Activated CD4-positive, alpha-beta memory T cell treated with anti-CD3 and anti-CD28 coated beads for 36 hours (primary cell): Measurements from ENCODE around the gene SERPINB10. TPM values are rescaled to one million over a fixed set of nuclear protein-coding genes. Genes with fewer than 3 reads are reported as not detected.

Experiments used
- CTCF ChIA-PET: fragments of 350-600 bp; sonication (Branson Sonifier 250); formaldehyde crosslinking; loops from one replicate; lab custom pipeline; 2021; ENCODE audit warnings: antibody characterized with exemption, inconsistent platforms; lab: Charles Lee
- POLR2A ChIA-PET: fragments of 350-600 bp; sonication (Branson Sonifier 250); formaldehyde crosslinking; loops from one replicate; lab custom pipeline; 2021; ENCODE audit warnings: antibody characterized with exemption; lab: Charles Lee
- DNase-seq: peaks from one replicate; pipeline ENCODE4 v3.0.0-alpha.2; 2020
- H3K27ac Mint-ChIP-seq: one replicate; pipeline ENCODE4 v1.8.0; 2021; ENCODE audit warnings: mixed read lengths
- H3K27me3 Mint-ChIP-seq: one replicate; pipeline ENCODE4 v1.8.0; 2021; ENCODE audit warnings: mixed read lengths
- H3K36me3 Mint-ChIP-seq: one replicate; pipeline ENCODE4 v1.8.0; 2021; ENCODE audit warnings: mixed read lengths
- H3K4me1 Mint-ChIP-seq: one replicate; pipeline ENCODE4 v1.8.0; 2021; ENCODE audit warnings: low read depth, mixed read lengths
- H3K4me3 Mint-ChIP-seq: one replicate; pipeline ENCODE4 v1.8.0; 2021; ENCODE audit warnings: mild to moderate bottlenecking, mixed read lengths
- H3K9me3 Mint-ChIP-seq: one replicate; pipeline ENCODE4 v1.8.0; 2021; ENCODE audit warnings: mixed read lengths
- intact Hi-C: fragments of 100-400 bp; cut with micrococcal nuclease; formaldehyde crosslinking; loops from one replicate; pipeline ENCODE4 v1.15.1; 2023
- total RNA-seq, 2 experiments: library from RNA; stranded (reverse); gene quantifications; one replicate each; pipeline ENCODE4 v1.2.3, GENCODE V29; 2021

Gene SERPINB10
- total RNA-seq, 2 experiments from 2014 or later, result not detected

- Mint-ChIP-seq H3K27me3 (peaks cover 11% of the 10 kb centered on the region), H3K4me1 (no peaks in the 10 kb centered on the region), H3K27ac (no peak overlapping the region), H3K36me3 (no peaks in the 10 kb centered on the region), H3K9me3 (no peaks in the 10 kb centered on the region), H3K4me3 (no peak overlapping the region)
- DNase-seq, result no peak
- ChIA-PET POLR2A (no interaction called here), CTCF (no interaction called here)
- intact Hi-C loops, result no loop called here
Measured at GRCh38 chr18:63895190-63895589, 12.6 kb upstream of the SERPINB10 start.

- POLR2A ChIA-PET, result no interaction called here
- Mint-ChIP-seq H3K4me1 (no peaks in the 10 kb centered on the region), H3K27me3 (peaks cover 8% of the 10 kb centered on the region), H3K9me3 (no peaks in the 10 kb centered on the region), H3K27ac (no peak overlapping the region), H3K36me3 (no peaks in the 10 kb centered on the region), H3K4me3 (no peak overlapping the region)
- CTCF ChIA-PET, result no interaction called here
- no peak for DNase-seq
- intact Hi-C loops, result no loop called here
Measured at GRCh38 chr18:63897072-63897471, 10.7 kb upstream of the SERPINB10 start.

GRCh38 chr18:63899206-63899605, 8.6 kb upstream of the SERPINB10 start:
- Mint-ChIP-seq H3K27me3 (peaks cover 7% of the 10 kb centered on the region), H3K27ac (no peak overlapping the region), H3K4me1 (no peaks in the 10 kb centered on the region), H3K36me3 (no peaks in the 10 kb centered on the region), H3K4me3 (no peak overlapping the region), H3K9me3 (no peaks in the 10 kb centered on the region)
- DNase-seq, result no peak
- ChIA-PET CTCF (no interaction called here), POLR2A (no interaction called here)
- intact Hi-C loops, result no loop called here

GRCh38 chr18:63903851-63904570, 3.7 kb upstream of the SERPINB10 start:
- intact Hi-C loops, result no loop called here
- CTCF ChIA-PET, result interaction anchor here (1.6 kb wide), 1 partner anchor 57 kb away, joined by 3 read pairs; no protein-coding TSS in a partner anchor
- POLR2A ChIA-PET, result no interaction called here
- no peak for DNase-seq
- H3K4me3 Mint-ChIP-seq, result no peak overlapping the region
- peaks cover 6% of the 10 kb centered on the region for H3K27me3 Mint-ChIP-seq
- no peaks in the 10 kb centered on the region for H3K4me1 Mint-ChIP-seq
- no peaks in the 10 kb centered on the region for H3K36me3 Mint-ChIP-seq
- no peaks in the 10 kb centered on the region for H3K9me3 Mint-ChIP-seq
- H3K27ac Mint-ChIP-seq, result no peak overlapping the region

- Mint-ChIP-seq H3K9me3 (no peaks in the 10 kb centered on the region), H3K4me1 (peaks cover under 1% of the 10 kb centered on the region), H3K27me3 (peaks cover 6% of the 10 kb centered on the region), H3K36me3 (no peaks in the 10 kb centered on the region), H3K4me3 (no peak overlapping the region), H3K27ac (no peak overlapping the region)
- POLR2A ChIA-PET, result no interaction called here
- intact Hi-C loops, result no loop called here
- CTCF ChIA-PET, result interaction anchor here (1.6 kb wide), 1 partner anchor 57 kb away, joined by 3 read pairs; no protein-coding TSS in a partner anchor
- DNase-seq, result no peak
Measured at GRCh38 chr18:63904694-63905093, 3.1 kb upstream of the SERPINB10 start.

GRCh38 chr18:63905361-63905760, 2.4 kb upstream of the SERPINB10 start:
- ChIA-PET CTCF (no interaction called here), POLR2A (no interaction called here)
- no peak overlapping the region for H3K27ac Mint-ChIP-seq
- H3K9me3 Mint-ChIP-seq, result no peaks in the 10 kb centered on the region
- peaks cover 6% of the 10 kb centered on the region for H3K27me3 Mint-ChIP-seq
- H3K4me1 Mint-ChIP-seq, result peaks cover 2% of the 10 kb centered on the region
- no peaks in the 10 kb centered on the region for H3K36me3 Mint-ChIP-seq
- DNase-seq, result no peak
- no peak overlapping the region for H3K4me3 Mint-ChIP-seq
- intact Hi-C loops, result no loop called here

- ChIA-PET POLR2A (no interaction called here), CTCF (no interaction called here)
- DNase-seq, result no peak
- H3K4me3 Mint-ChIP-seq, result no peak overlapping the region
- H3K4me1 Mint-ChIP-seq, result peaks cover 2% of the 10 kb centered on the region
- intact Hi-C loops, result no loop called here
- peaks cover 6% of the 10 kb centered on the region for H3K27me3 Mint-ChIP-seq
- H3K9me3 Mint-ChIP-seq, result no peaks in the 10 kb centered on the region
- H3K27ac Mint-ChIP-seq, result no peak overlapping the region
- no peaks in the 10 kb centered on the region for H3K36me3 Mint-ChIP-seq
Measured at GRCh38 chr18:63906056-63906455, 1.7 kb upstream of the SERPINB10 start.

- Mint-ChIP-seq H3K27me3 (peaks cover 23% of the 10 kb centered on the region), H3K4me1 (peaks cover 2% of the 10 kb centered on the region), H3K9me3 (no peaks in the 10 kb centered on the region), H3K36me3 (no peaks in the 10 kb centered on the region), H3K27ac (no peak overlapping the region), H3K4me3 (no peak overlapping the region)
- intact Hi-C loops, result no loop called here
- DNase-seq, result no peak
- POLR2A ChIA-PET, result no interaction called here
- CTCF ChIA-PET, result interaction anchor here (0.8 to 1.4 kb wide), 2 partner anchors 28 to 55 kb away, joined by 4 read pairs; no protein-coding TSS in a partner anchor
Measured at GRCh38 chr18:63908858-63909257, 1.1 kb downstream of the SERPINB10 start.

- peaks cover 27% of the 10 kb centered on the region for H3K27me3 Mint-ChIP-seq
- no peak overlapping the region for H3K4me3 Mint-ChIP-seq
- intact Hi-C loops, result no loop called here
- POLR2A ChIA-PET, result no interaction called here
- peaks cover 2% of the 10 kb centered on the region for H3K4me1 Mint-ChIP-seq
- H3K9me3 Mint-ChIP-seq, result no peaks in the 10 kb centered on the region
- H3K36me3 Mint-ChIP-seq, result no peaks in the 10 kb centered on the region
- no peak overlapping the region for H3K27ac Mint-ChIP-seq
- DNase-seq, result no peak
- CTCF ChIA-PET, result no interaction called here
Measured at GRCh38 chr18:63909870-63910269, 2.1 kb downstream of the SERPINB10 start.

GRCh38 chr18:63917817-63918216, 10.1 kb downstream of the SERPINB10 start:
- ChIA-PET CTCF (no interaction called here), POLR2A (no interaction called here)
- Mint-ChIP-seq H3K27ac (no peak overlapping the region), H3K4me3 (no peak overlapping the region), H3K4me1 (no peaks in the 10 kb centered on the region), H3K36me3 (no peaks in the 10 kb centered on the region), H3K27me3 (peaks cover 23% of the 10 kb centered on the region), H3K9me3 (no peaks in the 10 kb centered on the region)
- no peak for DNase-seq
- intact Hi-C loops, result no loop called here

GRCh38 chr18:63922049-63922448, 14.3 kb downstream of the SERPINB10 start:
- intact Hi-C loops, result no loop called here
- CTCF ChIA-PET, result interaction anchor here (2.1 kb wide), 1 partner anchor 16 kb away, joined by 11 read pairs; no protein-coding TSS in a partner anchor
- H3K36me3 Mint-ChIP-seq, result no peaks in the 10 kb centered on the region
- H3K4me1 Mint-ChIP-seq, result no peaks in the 10 kb centered on the region
- no peak overlapping the region for H3K4me3 Mint-ChIP-seq
- no peak overlapping the region for H3K27ac Mint-ChIP-seq
- H3K9me3 Mint-ChIP-seq, result no peaks in the 10 kb centered on the region
- peaks cover 25% of the 10 kb centered on the region for H3K27me3 Mint-ChIP-seq
- POLR2A ChIA-PET, result no interaction called here
- no peak for DNase-seq

- Mint-ChIP-seq H3K27me3 (peaks cover 24% of the 10 kb centered on the region), H3K4me1 (no peaks in the 10 kb centered on the region), H3K27ac (no peak overlapping the region), H3K4me3 (no peak overlapping the region), H3K36me3 (no peaks in the 10 kb centered on the region), H3K9me3 (no peaks in the 10 kb centered on the region)
- no peak for DNase-seq
- ChIA-PET POLR2A (no interaction called here), CTCF (interaction anchor here (1.1 kb wide), 1 partner anchor 12 kb away, joined by 3 read pairs; no protein-coding TSS in a partner anchor)
- intact Hi-C loops, result no loop called here
Measured at GRCh38 chr18:63924551-63924950, 16.8 kb downstream of the SERPINB10 start.

- CTCF ChIA-PET, result no interaction called here
- no peak for DNase-seq
- Mint-ChIP-seq H3K27ac (no peak overlapping the region), H3K9me3 (no peaks in the 10 kb centered on the region), H3K4me3 (no peak overlapping the region), H3K27me3 (peaks cover 22% of the 10 kb centered on the region), H3K4me1 (no peaks in the 10 kb centered on the region), H3K36me3 (no peaks in the 10 kb centered on the region)
- intact Hi-C loops, result no loop called here
- POLR2A ChIA-PET, result no interaction called here
Measured at GRCh38 chr18:63928331-63928730, 20.6 kb downstream of the SERPINB10 start.
